ENCODE measurements around the gene NTRK2. TPM values are rescaled to one million over a fixed set of nuclear protein-coding genes. Genes with fewer than 3 reads are reported as not detected.

Gene NTRK2
- total and polyA plus RNA-seq, 10 of the 15 experiments (the other 5 are each of a cell fraction or from before 2014, with no cell fraction given), result 0.42 to 4.6 (median 0.65) TPM

- Histone ChIP-seq H3K79me2 (ENCODE audit: control insufficient read depth, insufficient read depth, low read length) (no peaks in the 10 kb centered on the region), H4K20me1 (ENCODE audit: control insufficient read depth, insufficient read depth) (no peaks in the 10 kb centered on the region), H3K9ac (ENCODE audit: control insufficient read depth, insufficient read depth, low read length) (no peak overlapping the region), H3K9me3 (replicated peaks; ENCODE audit: control insufficient read depth, insufficient read depth, low read length) (no peaks in the 10 kb centered on the region; the same call in 2 of the 3 replicates), H3K4me2 (ENCODE audit: control insufficient read depth, insufficient read depth) (no peak overlapping the region), H3K27me3 (replicated peaks in 1 of 2; ENCODE audit: control insufficient read depth in 2 of 2, insufficient read depth in 2 of 2, low read length in 1 of 2) (no peaks in the 10 kb centered on the region), H3K4me1 (ENCODE audit: control insufficient read depth, insufficient read depth, low read length) (no peaks in the 10 kb centered on the region), H3K4me3 (no peak overlapping the region), H3K36me3 (ENCODE audit: control insufficient read depth in 2 of 2, insufficient read depth in 2 of 2, low read length in 1 of 2) (no peaks in the 10 kb centered on the region), H3K27ac (ENCODE audit: control insufficient read depth, insufficient read depth) (no peak overlapping the region), H2AFZ (ENCODE audit: control insufficient read depth, low read depth, low read length) (no peak overlapping the region)
- WGBS (ENCODE audit: insufficient coverage, insufficient replicate concordance, low lambda C conversion rate, missing lambda C conversion rate), result 52% methylated on average over 5 of the region's 5 CpGs
- ATAC-seq, result no peak
- CTCF ChIA-PET, result interaction anchor here (1.7 to 1.8 kb wide), 2 partner anchors 9 to 562 kb away, joined by 4 read pairs; no protein-coding TSS in a partner anchor
- intact Hi-C loops (cut with micrococcal nuclease; ENCODE audit: unreplicated experiment), result loop anchor here (10.0 kb wide), 2 partner anchors 185 to 295 kb away; no protein-coding TSS in a partner anchor
- RAD21 ChIA-PET (ENCODE audit: unreplicated experiment), result no interaction called here
- POLR2A ChIA-PET, result no interaction called here
- no TSS peak for BruUV-seq (replicated peaks)
- no peak for FAIRE-seq
- no peak for TF ChIP-seq STAT3 (IDR thresholded peaks at IDR 0.05; ENCODE audit: low read depth, low read length)
- TF ChIP-seq IRF4 (IDR thresholded peaks at IDR 0.05; ENCODE audit: low read depth, low read length), result no peak
- TF ChIP-seq POLR2AphosphoS2 (IDR thresholded peaks at IDR 0.05; ENCODE audit: low read depth, low read length), result no peak
- no peak for TF ChIP-seq POU2F2 (IDR thresholded peaks at IDR 0.05; ENCODE audit: borderline replicate concordance, low read depth, low read length)
- no peak for TF ChIP-seq ZBTB40 (IDR thresholded peaks at IDR 0.05; ENCODE audit: borderline replicate concordance)
- TF ChIP-seq ETV6 (conservative IDR thresholded peaks at IDR 0.05 in 1 of 2, IDR thresholded peaks at IDR 0.05 in 1 of 2; ENCODE audit: borderline replicate concordance in 1 of 2, low read depth in 1 of 2), result no peak
- TF ChIP-seq IKZF1 (conservative IDR thresholded peaks at IDR 0.05), result no peak
- no peak for TF ChIP-seq SPI1 (IDR thresholded peaks at IDR 0.05; ENCODE audit: borderline replicate concordance, insufficient read depth, low read depth, low read length)
- in situ Hi-C loops (cut with MboI), result no loop called here
- SMC1A ChIA-PET (ENCODE audit: uncharacterized antibody, unreplicated experiment), result interaction anchor here (1.1 kb wide), 1 partner anchor 290 kb away, joined by 3 read pairs; no protein-coding TSS in a partner anchor
- DNase-seq (ENCODE audit: low read depth, low spot score), result no peak
Observed at GRCh38 chr9:84959339-84959738, 289.8 kb downstream of the NTRK2 start.
